Stimulated activated CD8-positive, alpha-beta memory T cell treated with anti-CD3 and anti-CD28 coated beads, Interleukin-15, amount 100 ng/mL, for 24 hours (primary cell): Measurements from ENCODE around the gene PPP1R3G.
"Not testable (repeated sequence)": the region's sequence is repeated elsewhere in the genome, so short reads cannot be mapped to it uniquely, and the experiment has no call there.

Experiments
- DNase-seq: peaks from one replicate; pipeline ENCODE4 v3.0.0-alpha.2; 2020; ENCODE audit warnings: low read depth

The PPP1R3G gene

DNA sequence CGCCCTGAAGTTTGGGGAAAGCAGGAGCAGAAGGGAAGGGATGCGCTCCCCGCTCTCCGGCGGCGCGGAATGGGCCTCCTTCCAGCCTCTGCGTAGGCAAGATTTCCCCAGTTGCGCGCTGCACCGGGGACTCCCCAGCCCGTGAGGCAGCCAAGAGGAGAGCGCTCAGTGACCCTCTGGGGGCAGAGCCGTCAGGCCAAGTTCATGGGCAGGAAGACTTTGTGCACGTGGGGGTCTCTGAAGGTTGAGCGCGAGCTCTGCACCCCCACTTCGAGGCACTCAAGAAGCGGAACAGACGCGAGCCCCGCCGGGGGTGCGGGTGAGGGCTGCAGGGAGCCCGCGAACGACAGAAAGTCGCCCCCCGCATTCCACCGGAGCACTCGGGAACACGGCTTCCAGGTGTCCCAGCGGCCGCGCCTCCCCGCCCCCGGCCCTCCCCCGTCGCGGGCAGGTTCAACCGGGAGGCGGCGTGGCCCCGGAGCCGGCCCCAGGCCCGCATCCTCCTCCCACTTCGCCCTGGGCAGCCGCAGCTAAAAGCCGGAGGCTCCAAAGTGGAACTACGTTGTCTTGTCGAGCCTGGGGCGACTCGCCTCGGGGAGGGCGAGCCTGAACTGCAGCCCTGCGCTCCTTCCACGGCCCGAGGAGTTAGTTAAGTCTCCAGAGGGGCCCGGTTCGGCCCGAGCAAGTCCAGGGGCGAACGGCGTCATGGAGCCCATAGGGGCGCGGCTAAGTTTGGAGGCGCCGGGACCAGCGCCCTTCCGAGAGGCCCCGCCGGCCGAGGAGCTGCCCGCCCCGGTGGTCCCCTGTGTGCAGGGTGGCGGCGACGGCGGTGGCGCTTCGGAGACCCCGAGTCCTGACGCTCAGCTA lies at the start of gene PPP1R3G:
PPP1R3G (plus strand) TSS at position 561 of the 867 bp plus-strand sequence; CDS start at position 706, 145 bp downstream.
- no peak for DNase-seq

DNA sequence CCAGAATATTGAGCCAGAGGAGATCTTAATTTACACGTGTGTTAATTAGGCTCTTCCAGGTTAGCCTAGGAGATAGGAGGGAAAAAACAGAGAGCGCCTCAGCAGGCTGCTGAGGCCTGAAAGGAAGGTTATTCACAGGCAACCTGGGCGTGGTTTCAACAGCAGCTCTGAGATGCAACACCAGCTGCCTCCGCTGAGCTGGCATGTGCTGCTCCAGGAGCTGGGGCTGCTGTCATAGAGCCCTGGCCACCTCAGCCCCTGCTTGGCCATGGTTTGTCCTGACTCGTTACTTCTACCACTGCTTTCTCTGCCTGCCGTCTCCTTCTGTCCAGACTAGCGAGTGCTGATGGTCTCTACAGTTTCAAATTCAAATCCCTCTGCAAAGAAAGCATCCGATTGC lies 48.9 kb upstream of the PPP1R3G start:
- DNase-seq = no peak

DNA sequence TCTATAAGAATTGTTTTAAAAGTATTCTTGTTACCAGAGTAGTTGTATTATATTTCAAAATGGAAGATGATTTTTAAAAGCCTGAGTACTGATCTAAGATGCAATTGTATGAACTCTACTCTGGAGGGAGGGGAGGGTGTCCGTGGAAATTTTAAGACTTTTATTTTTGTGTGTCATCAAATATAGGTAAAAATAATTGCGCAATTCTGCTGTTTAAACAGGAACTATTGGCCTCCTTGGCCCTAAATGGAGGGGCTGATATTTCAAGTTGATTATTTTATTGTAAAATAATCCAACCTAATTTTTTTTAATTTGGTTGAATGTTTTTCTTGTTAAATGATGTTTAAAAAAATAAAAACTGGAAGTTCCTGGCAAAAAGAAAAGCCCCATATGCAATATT lies 43.2 kb upstream of the PPP1R3G start:
- DNase-seq = no peak

DNA sequence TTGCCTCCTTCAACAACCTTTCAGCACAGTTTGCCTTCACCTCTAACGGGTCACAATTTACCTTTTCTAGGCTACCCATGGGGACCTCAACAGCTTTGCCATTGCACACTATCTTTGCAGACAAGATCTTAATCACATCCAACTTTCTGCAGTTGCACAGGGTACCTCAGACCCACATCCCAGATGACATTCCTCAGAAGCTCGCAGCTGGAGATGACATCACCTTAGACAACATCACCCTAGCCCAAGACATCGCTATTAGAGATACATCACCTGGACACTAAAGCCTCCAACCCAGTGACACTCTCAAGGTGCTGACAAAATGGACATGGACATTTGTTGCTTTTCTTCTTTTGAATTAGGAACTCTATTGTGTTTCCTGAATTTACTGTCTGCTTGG lies 42.7 kb upstream of the PPP1R3G start:
- no peak for DNase-seq

DNA sequence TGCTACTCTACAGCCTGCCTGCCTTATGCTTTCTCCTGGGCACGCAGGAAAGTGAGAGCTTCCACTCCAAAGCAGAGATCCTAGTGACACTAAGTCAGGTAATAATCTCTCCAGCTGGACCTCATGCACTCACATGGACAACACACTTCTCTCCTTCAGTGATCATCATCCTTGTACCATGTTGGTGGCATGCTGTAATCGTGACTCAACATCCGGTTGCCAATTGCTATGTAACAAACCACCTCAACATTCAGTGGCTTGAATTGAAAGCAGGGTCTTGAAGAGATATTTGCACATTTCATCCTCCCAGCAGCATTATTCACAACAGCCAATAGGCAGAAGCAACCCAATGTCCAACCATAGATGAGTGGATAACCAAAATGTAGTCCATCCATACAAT lies 40.3 kb upstream of the PPP1R3G start:
- no peak for DNase-seq

DNA sequence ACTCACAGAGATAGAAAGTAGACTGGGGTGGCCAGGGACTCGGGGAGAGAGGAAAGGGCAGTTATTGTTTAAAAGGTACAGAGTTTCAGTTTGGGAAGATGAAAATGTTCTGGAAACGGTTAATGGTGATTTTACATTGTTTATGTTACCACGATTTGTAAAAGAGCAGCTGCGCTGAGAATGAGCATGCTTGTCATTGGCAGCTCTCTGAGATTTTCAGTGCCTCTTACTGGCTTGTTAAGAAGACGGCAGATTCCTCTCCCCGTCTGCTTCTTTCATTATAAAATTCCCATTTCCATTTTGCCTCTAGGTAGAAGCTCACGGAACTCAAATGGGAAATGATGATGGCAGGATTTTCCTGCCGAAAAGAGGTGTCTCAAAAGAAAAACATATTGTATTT lies 39.7 kb upstream of the PPP1R3G start:
- DNase-seq = no peak

DNA sequence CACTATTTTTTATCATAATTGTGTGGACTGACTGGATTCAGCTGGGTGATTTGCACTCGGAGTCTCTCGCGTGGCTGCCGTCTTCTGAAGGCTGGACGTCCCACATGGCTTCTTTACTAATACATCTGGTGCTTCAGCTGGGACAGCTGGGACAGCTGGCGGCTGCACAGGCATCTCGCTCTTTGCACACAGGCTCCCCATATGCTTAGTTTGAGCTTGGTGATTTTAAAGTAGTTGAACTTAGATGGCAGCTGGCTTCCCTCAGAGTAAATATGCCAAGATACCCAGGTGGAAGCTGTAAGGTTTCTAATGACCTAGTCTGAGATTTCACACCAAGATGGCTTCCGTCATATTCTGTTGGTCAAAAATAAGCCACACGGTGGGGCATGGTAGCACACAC lies 38.7 kb upstream of the PPP1R3G start:
- no peak for DNase-seq

DNA sequence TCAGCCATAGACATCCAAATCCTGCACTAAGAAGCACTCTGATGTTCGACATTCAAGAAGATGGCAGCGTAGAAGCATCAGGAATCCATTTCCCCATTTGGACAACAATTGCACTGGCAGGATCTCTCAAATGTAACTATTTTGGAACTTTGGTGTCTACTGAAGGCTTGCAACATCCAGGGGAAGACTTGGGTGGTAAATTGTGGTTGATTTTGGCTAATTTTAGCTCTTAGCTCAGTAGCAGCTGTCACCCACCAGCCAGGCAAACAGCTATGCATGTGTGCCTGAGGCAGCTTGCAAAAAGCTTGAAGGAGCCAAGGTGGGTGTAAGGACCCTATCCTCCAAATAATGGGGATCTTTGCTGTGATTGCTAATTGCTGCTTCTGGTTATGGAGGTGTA lies 35.1 kb upstream of the PPP1R3G start:
- no peak for DNase-seq

DNA sequence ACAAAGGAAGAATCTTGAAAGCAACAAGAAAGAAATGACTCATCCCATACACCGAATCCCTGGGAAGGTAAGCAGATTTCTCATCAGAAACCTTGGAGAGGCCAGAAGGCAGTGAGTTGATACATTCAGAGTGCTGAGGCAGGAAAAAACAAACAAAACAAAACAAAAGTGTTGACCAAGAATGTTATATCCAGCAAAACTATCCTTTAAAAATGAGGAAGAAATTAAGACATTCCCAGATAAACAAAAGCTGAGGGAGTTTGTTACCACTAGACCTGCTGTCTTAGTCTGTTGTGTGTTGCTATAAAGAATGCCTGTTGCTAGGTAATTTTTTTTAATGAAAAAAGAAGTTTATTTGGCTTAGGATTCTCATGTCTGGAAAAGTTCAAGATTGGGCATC lies 33.7 kb upstream of the PPP1R3G start:
- DNase-seq = no peak

DNA sequence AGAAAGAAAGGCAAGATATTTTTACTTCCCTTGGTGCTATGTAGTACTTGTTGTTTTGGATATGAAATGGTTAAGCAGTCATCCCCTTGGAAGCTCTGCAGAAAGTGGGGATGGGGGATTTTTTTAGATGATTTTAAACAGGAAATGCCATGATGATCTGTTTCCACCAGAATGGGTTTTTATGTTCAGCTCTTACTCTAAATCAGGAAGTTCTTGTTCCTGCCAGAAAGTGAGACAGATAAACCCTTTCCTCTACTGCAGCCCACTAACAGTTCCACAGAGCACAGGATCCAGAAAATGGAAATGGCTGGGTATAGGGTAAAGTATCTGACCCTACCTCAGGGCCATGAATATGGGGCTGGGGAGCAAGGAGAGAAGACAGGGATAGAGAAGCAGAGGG lies 32.1 kb upstream of the PPP1R3G start:
- no peak for DNase-seq

DNA sequence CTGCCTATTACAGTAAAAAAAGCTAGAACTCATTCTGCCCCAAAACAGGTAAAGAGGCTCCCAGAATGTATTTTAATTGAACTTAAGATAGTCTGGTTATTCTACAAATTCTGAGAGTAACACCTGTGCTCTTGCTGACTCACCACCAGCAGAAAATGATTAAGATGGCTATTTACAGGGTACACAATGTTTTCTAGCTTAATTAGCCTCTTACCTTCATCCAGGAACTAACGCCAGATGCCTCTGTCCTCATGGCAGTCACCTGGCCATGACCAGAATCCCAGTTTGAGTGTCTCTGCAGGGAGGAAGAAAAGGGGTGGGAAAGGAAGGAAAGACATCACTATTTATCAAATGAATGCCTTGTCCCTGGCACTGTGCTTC lies 31.3 kb upstream of the PPP1R3G start:
- no peak for DNase-seq

DNA sequence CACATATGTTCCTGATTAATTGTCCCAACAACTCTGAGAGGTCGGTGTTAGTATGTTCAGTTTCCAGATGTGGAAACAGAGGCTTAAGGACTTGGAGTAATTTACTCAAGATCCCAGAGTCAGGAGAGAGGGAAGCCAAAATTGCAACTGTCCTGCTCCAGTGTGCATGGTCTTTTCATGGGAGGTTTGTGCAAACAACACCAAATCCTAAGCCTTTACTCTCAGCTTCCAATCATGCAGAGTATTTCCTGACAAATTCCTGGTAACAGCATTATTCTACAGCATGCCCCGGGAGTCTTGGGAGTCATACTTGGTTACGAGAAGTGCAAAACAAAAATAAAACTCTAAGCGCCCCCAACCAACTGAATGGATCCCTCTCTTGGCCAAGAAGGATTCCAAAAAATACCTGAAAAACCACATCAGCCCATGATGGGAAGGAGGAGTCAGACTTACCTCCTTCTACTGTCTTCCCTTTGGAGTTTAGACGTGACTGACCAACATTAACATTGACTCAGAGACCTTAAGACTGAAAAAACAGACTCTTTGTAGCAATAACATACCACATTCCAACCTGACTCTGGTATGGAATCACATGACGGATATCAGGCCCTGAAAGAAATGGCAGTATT lies 30.8 kb upstream of the PPP1R3G start:
- DNase-seq = no peak

DNA sequence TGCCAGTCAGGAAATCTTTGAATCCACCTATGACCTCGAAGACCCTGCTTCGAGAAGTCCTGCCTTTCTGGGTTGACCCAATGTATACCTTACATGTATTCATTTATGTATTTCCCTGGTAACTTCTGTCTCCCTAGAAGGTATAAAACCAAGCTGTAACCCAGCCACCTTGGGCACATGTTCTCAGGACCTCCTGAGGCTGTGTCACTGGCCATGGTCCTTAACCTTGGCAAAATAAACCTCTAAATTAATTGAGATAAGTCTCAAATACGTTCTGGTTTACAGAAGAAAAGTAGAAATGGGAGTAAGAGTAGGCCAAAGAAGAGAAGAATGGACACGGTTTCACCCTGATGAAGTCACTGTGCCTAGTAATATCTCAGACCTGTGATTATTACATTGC lies 30.0 kb upstream of the PPP1R3G start:
- DNase-seq = no peak

DNA sequence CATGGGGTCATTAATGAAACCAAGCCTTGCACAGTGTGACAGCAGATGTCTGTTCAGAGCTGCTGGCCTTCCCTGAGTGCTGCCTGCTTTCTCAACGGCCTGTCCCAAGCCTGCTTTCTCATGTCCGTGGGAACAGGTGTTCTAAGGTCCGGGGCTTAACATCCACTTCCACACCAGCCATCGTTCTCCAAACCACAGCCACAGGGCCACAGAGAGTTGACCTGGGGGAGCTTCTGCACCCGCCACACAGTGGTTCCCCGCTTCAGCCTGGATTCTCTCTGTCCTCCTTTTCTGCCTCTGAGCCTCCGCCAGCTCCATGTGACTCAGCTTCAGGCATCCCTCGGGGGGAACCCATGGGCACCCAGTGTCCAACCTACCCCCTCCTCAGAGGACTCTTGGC lies 26.9 kb upstream of the PPP1R3G start:
- DNase-seq = no peak

DNA sequence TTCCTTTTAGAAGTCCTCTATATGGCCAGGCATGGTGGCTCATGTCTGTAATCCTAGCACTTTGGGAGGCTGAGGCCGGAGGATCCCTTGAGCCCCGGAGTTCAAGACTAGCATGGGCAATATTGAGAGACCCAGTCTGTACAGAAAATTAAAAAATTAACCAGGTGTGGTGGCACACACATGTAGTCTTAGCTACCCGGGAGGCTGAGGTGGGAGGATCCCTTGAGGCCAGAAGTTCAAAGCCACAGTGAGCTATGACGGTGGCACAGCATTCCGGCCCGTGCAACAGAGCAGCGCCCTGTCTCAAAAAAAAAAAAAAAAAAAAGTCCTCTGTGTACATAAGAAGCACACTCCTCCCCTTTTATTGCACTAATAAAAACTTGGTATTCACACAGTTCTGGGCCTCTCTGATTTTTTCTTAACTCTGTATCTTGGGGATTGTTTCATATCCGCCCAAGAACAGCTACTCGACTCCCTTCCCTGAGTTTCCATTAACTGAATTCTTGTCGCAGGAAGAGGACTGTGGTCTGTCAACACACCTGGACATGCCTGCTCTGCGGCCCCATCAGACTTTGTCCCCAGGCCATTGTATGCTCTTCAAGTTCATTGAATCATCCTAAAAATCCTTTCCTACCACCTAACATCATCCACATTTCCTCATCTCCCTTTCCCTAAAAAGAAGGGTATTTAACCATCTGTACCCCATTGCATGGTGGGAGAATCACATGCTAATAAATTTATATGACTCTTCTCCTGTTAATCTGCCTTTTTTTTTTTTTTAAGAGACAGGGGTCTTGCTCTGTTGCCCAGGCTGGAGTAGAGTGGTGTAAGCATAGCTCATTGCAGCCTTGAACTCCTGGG lies 25.9 kb upstream of the PPP1R3G start:
- DNase-seq = no peak

DNA sequence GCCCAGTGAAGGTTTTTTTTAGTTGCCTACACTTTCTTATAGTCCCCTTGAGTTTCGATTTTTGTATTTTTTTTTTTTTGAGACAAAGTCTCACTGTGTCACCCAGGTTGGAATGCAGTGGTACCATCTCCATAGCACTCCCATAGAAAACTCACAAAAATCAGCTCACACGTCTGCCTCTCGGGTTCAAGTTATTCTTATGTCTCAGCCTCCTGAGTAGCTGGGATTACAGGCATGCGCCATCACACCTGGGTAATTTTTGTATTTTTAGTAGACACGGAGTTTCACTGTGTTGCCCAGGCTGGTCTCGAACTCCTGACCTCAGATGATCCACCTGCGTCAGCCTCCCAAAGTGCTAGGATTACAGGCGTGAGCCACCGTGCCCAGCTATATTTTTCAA lies 24.7 kb upstream of the PPP1R3G start:
- DNase-seq = not testable (repeated sequence)

DNA sequence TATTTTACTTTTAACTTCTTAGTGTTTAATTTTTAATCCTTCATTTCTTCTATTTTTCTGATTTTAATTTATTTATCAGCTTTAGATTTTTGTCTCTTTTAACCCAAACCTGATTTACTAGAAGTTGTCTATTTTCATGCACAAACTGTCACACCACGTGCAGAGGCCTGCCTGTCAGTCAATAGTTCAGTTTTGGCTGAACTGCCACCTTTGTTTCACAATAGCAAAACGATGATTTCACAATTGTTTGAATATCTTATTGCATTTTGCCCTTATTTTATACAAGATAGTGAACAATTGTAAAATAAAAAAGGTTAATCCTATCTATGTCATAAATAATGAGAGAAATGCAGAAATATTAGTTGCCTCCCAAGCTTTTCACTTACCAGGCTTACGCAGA lies 24.0 kb upstream of the PPP1R3G start:
- DNase-seq = no peak

DNA sequence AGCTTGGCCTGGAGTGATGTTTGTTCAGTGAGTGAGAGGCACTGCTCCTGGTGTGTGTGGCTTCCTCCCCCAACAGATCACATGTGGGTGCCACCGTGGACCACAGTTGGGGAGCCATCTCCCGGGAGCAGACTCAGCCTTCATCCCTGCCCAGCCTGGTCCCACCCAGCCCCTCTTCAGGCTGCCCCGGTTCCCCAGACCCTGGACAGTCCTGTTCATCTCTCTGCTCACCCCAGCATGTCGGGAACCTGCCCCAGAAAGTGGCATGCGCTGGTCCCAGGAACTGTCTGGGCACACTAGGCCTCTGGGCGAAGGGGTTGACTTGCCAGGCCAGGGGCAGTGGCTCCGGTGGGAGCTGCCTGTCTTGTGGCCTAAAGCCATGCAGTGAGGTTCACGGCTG lies 21.5 kb upstream of the PPP1R3G start:
- DNase-seq = no peak

DNA sequence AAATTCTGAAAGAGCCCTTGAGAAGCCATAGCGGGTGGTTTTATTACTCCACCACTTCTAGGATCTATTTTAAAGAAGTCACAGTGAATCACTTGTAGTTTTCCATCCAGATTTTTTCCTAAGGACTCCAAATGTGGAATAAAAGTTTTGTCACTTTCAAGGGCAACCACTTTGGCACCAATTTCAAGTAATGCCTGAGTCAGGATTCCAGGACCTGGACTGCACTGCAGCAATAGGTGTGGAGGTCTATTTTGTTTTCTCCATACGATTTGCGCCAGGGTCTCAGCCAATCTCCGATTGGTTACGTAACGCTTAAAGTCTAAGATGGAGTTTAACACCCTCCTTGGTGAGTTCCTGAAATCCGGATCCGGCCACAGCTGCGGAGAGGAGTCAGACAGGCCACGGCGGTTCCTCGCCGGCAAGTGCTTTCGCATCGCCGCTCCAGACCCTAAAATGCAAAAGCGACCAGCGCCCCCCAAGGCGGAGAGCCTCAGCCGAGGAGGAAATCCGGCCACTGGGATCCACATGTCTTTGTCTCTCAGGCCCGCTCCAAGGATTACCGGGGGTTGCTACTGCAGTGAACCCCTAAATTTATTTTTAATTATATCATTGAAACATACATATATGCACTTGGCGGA lies 18.6 kb upstream of the PPP1R3G start:
- DNase-seq = no peak

DNA sequence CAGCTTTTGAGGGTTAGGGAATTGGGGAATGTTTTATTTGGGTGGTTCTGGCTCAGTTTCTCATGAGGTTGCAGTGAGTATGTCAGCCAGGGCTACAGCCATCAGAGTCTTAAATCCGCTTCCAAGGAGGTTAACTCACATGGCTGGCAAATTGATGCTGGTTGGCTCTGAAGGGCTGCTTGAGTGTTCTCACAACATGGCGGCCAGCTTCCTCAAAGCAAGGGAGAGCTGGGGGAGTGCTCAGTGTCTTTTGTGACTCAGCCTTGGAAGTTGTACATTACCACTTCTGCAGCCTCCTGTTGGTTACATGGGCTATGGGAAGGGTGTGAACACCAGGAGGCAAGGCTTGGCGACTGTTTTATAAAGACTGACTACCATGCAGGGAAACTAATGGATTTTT lies 17.8 kb upstream of the PPP1R3G start:
- DNase-seq = no peak

DNA sequence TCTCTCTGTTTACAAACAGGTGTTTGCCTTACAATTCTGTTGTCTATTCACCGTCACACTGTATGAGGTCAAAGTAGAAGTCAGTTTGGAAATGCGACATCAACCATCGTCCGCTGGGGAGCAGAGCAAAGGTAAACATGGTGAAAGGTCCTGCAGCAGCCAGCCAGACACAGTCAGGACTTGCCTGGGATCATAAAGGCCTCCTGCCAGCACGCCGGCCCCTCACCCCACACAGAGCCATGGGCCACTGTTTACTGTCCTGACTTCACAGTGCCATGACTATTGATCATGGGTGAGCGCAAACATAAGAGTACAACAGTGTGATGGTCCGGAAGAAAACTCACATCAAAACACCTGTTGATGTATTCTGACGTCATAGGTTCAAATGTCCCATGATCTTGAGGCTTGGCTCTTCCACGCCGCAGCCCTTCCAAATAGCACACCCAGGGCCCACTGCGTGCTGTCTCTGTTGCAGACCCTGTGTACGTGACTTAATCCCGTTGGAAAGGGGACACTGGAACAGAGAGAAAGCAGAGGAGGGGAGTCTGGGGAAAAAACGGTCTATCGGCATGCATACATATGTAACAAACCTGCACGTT lies 16.9 kb upstream of the PPP1R3G start:
- no peak for DNase-seq

DNA sequence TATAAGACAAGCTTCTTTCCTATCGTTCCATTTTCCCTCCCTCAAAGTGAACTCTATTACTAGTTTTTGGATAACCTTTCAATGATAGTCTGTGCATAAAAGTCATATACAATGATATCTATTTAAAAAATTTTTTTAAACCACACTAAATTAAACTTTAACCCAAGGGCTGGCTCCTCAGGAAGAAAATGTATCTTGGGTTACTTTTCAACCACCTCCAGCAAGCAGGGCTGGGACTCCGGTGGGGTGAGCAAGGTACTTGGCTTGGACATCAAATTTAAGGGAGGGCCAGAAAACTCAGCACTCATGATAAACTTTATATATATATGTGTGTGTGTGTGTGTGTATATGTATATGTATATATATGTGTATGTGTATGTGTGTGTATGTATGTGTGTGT lies 13.9 kb upstream of the PPP1R3G start:
- DNase-seq = no peak
